ENCODE data around the gene PDIA2. TPM values are rescaled to one million over a fixed set of nuclear protein-coding genes. Genes with fewer than 3 reads are reported as not detected.
"Not testable (repeated sequence)": the region's sequence is repeated elsewhere in the genome, so short reads cannot be mapped to it uniquely, and the experiment has no call there.

The PDIA2 gene
- total and polyA plus RNA-seq, 9 donors, result 0.46 to 1.8 (median 0.63) TPM

- Histone ChIP-seq H3K27ac (ENCODE audit: low read length) (no peak overlapping the region), H3K4me1 (ENCODE audit: control insufficient read depth, insufficient read depth, low read length) (peaks cover 22% of the 10 kb centered on the region), H3K4me3 (ENCODE audit: low read length) (no peak overlapping the region), H3K9me3 (replicated peaks; ENCODE audit: control insufficient read depth, low read depth, low read length) (no peaks in the 10 kb centered on the region), H3K27me3 (ENCODE audit: control insufficient read depth, insufficient read depth, low read length) (no peaks in the 10 kb centered on the region), H3K36me3 (ENCODE audit: control insufficient read depth, insufficient read depth, low read length) (peaks cover 54% of the 10 kb centered on the region)
- DNase-seq, result no peak
- 93% methylated on average over 33 of the region's 35 CpGs for WGBS (ENCODE audit: insufficient coverage)
Measured at GRCh38 chr16:263182-263774, 19.7 kb upstream of the PDIA2 start.

- DNase-seq, result no peak
- no peaks in the 10 kb centered on the region for H3K9me3 ChIP-seq (replicated peaks; ENCODE audit: control insufficient read depth, low read depth, low read length)
- H3K27me3 ChIP-seq (ENCODE audit: control insufficient read depth, insufficient read depth, low read length), result no peaks in the 10 kb centered on the region
- peaks cover 53% of the 10 kb centered on the region for H3K36me3 ChIP-seq (ENCODE audit: control insufficient read depth, insufficient read depth, low read length)
- no peak overlapping the region for H3K4me3 ChIP-seq (ENCODE audit: low read length)
- WGBS (ENCODE audit: insufficient coverage), result 88% methylated on average over 17 of the region's 17 CpGs
- H3K27ac ChIP-seq (ENCODE audit: low read length), result no peak overlapping the region
- H3K4me1 ChIP-seq (ENCODE audit: control insufficient read depth, insufficient read depth, low read length), result peaks cover 22% of the 10 kb centered on the region
Measured at GRCh38 chr16:263944-264343, 19.0 kb upstream of the PDIA2 start.

DNA sequence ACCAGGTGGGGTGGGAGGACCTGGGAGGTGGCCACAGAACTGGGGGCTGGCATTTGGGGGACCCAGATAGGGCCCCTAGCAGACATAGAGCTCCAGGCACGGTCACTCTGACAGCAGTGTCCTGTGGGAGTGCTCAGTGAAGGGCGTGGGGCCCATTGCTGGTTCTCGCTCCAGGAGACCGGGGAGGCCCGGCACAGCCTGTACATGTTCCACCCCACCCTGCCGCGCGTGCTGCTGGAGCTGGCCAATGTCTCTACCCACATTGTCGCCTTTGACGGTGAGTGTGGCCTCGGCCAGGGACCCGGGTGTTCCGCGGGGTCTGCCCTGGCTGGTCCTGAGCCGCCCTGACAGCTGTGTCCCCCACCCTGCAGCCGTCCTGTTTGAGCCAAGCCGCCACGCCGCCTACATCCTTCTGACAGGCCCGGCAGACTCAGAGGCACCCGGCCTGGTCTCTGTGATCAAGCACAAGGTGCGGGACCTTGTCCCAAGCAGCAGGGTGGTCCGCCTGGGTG lies 18.5 kb upstream of the PDIA2 start:
- WGBS (ENCODE audit: insufficient coverage), result 78% methylated on average over 23 of the region's 23 CpGs
- Histone ChIP-seq H3K27ac (ENCODE audit: low read length) (no peak overlapping the region), H3K4me1 (ENCODE audit: control insufficient read depth, insufficient read depth, low read length) (peaks cover 22% of the 10 kb centered on the region)

DNA sequence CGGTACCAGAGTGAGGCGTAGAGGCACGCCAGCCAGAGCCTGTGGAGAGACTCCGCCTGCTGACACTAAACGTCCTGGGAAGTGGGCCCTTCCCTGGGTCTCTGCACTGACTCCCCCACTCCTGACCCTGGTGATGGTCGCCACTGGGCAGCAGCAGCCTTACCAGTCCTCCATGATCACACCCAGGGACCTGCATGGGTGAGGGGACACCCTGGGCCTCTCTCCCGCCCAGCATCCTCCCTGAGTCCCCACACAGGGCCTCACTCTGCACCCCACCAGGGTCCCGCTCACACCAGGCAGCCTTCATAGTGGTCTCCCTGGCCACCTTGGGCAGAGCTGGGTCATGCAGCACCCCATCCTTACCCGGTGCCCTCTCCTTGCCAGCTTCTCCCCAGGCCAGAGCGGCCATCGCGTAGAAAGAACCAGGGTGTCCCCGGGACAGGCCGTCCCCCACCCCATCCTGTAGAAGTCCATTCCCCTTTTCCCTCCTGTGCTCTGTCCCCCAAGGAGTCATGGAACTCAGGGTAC lies 17.9 kb upstream of the PDIA2 start:
- no peak overlapping the region for H3K27ac ChIP-seq (ENCODE audit: low read length)
- H3K4me1 ChIP-seq (ENCODE audit: control insufficient read depth, insufficient read depth, low read length), result peaks cover 22% of the 10 kb centered on the region
- no peaks in the 10 kb centered on the region for H3K9me3 ChIP-seq (replicated peaks; ENCODE audit: control insufficient read depth, low read depth, low read length)
- H3K36me3 ChIP-seq (ENCODE audit: control insufficient read depth, insufficient read depth, low read length), result peaks cover 43% of the 10 kb centered on the region
- WGBS (ENCODE audit: insufficient coverage), result 77% methylated on average over 10 of the region's 14 CpGs
- no peaks in the 10 kb centered on the region for H3K27me3 ChIP-seq (ENCODE audit: control insufficient read depth, insufficient read depth, low read length)
- DNase-seq, result no peak
- no peak overlapping the region for H3K4me3 ChIP-seq (ENCODE audit: low read length)

More for the DNA sequence above, 18.5 kb upstream of the PDIA2 start:
- no peaks in the 10 kb centered on the region for H3K9me3 ChIP-seq (replicated peaks; ENCODE audit: control insufficient read depth, low read depth, low read length)
- no peak overlapping the region for H3K4me3 ChIP-seq (ENCODE audit: low read length)
- H3K27me3 ChIP-seq (ENCODE audit: control insufficient read depth, insufficient read depth, low read length), result no peaks in the 10 kb centered on the region
- no peak for DNase-seq
- H3K36me3 ChIP-seq (ENCODE audit: control insufficient read depth, insufficient read depth, low read length), result peaks cover 49% of the 10 kb centered on the region

DNA sequence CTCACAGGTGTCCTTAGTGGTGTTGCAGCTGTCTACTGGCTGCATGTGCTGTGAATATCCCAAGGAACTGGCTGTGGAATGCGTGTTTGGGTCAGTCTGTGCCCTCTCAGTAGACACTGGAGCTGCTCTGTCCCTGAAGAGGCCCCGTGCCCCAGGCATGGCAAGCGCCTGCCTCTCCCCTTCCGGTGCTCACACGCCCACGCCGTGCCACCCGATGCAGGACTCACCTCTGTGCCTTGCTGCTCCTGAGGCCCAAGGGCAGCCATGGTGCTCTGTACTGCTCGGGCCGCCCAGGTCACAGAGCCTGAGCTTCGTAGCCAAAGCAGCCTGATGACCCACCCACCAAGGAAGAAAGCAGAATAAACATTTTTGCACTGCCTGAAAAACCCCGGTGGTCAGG lies 17.3 kb upstream of the PDIA2 start:
- H3K36me3 ChIP-seq (ENCODE audit: control insufficient read depth, insufficient read depth, low read length), result peaks cover 37% of the 10 kb centered on the region

GRCh38 chr16:266258-267164 lies 16.5 kb upstream of the PDIA2 start:
- Histone ChIP-seq H3K27me3 (ENCODE audit: control insufficient read depth, insufficient read depth, low read length) (peaks cover 3% of the 10 kb centered on the region), H3K9me3 (replicated peaks; ENCODE audit: control insufficient read depth, low read depth, low read length) (no peaks in the 10 kb centered on the region), H3K27ac (ENCODE audit: low read length) (no peak overlapping the region), H3K4me3 (ENCODE audit: low read length) (no peak overlapping the region), H3K36me3 (ENCODE audit: control insufficient read depth, insufficient read depth, low read length) (peaks cover 29% of the 10 kb centered on the region), H3K4me1 (ENCODE audit: control insufficient read depth, insufficient read depth, low read length) (peaks cover 22% of the 10 kb centered on the region)
- DNase-seq, result no peak
- 67% methylated on average over 22 of the region's 25 CpGs for WGBS (ENCODE audit: insufficient coverage)

More for the DNA sequence above, 17.3 kb upstream of the PDIA2 start:
- DNase-seq, result peak; percentile 36
- peaks cover 22% of the 10 kb centered on the region for H3K4me1 ChIP-seq (ENCODE audit: control insufficient read depth, insufficient read depth, low read length)
- no peak overlapping the region for H3K4me3 ChIP-seq (ENCODE audit: low read length)
- no peak overlapping the region for H3K27ac ChIP-seq (ENCODE audit: low read length)
- peaks cover 3% of the 10 kb centered on the region for H3K27me3 ChIP-seq (ENCODE audit: control insufficient read depth, insufficient read depth, low read length)
- H3K9me3 ChIP-seq (replicated peaks; ENCODE audit: control insufficient read depth, low read depth, low read length), result no peaks in the 10 kb centered on the region
- 61% methylated on average over 12 of the region's 12 CpGs for WGBS (ENCODE audit: insufficient coverage)

DNA sequence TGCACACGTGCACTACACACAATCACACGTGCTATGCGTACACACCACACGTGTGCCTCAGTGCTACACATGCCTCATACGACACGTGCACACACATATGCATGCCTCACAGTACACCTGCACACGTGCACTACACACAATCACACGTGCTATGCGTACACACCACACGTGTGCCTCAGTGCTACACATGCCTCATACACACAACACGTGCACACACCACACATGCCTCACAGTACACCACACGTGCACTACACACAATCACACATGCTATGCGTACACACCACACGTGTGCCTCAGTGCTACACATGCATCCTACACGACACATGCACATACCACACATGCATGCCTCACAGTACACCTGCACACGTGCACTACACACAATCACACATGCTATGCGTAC lies 15.4 kb upstream of the PDIA2 start:
- not testable (repeated sequence) for DNase-seq; H3K27ac ChIP-seq (ENCODE audit: low read length); H3K27me3 ChIP-seq (ENCODE audit: control insufficient read depth, insufficient read depth, low read length); H3K4me3 ChIP-seq (ENCODE audit: low read length); H3K9me3 ChIP-seq (replicated peaks; ENCODE audit: control insufficient read depth, low read depth, low read length)
- Histone ChIP-seq H3K4me1 (ENCODE audit: control insufficient read depth, insufficient read depth, low read length) (peaks cover 22% of the 10 kb centered on the region), H3K36me3 (ENCODE audit: control insufficient read depth, insufficient read depth, low read length) (peaks cover 19% of the 10 kb centered on the region)
- 92% methylated on average over 17 of the region's 17 CpGs for WGBS (ENCODE audit: insufficient coverage)

DNA sequence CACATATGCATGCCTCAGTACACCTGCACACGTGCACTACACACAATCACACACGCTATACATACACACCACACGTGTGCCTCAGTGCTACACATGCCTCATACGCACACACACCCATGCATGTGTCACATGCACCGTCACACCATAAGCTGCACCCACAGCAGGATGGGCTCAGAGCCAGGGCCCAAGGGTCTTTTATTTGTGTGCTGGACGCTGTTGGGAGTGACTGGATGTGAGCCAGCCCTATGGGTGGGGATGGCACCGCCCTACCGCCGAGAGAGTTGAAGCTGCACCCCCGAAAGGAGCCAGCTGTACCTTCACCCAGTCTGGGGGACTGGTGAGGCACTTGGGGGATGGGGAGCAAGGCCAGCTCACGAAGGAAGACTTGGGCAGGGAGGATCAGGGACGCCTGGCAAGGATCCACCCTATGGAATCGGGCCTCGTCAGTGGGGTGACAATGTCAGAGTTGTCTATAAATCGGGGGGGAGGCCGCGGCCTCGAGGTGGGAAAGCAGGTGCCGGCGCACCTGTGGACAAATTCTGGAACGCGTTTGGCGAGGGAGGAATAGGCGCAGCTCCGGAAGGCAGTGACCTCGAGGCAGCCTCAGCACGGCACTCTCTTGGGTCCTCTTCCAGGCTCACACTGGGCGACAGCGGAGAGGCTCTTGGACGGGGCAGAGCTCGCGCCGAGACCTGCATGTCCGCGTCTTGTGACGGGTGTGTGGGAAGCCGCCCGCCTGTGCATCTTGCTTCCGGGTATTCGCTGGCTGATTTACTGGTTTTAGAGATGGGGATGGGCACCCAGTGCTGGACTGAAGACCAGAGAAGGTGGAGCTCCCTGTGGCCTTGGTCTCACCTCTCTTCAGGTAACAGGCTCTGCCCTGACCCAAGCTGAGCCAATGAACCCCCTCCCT lies 14.6 kb upstream of the PDIA2 start:
- no peak overlapping the region for H3K27ac ChIP-seq (ENCODE audit: low read length)
- peaks cover 13% of the 10 kb centered on the region for H3K36me3 ChIP-seq (ENCODE audit: control insufficient read depth, insufficient read depth, low read length)
- 67% methylated on average over 30 of the region's 40 CpGs for WGBS (ENCODE audit: insufficient coverage)
- no peaks in the 10 kb centered on the region for H3K9me3 ChIP-seq (replicated peaks; ENCODE audit: control insufficient read depth, low read depth, low read length)
- H3K27me3 ChIP-seq (ENCODE audit: control insufficient read depth, insufficient read depth, low read length), result peaks cover 8% of the 10 kb centered on the region
- no peak for DNase-seq
- peaks cover 27% of the 10 kb centered on the region for H3K4me1 ChIP-seq (ENCODE audit: control insufficient read depth, insufficient read depth, low read length)
- H3K4me3 ChIP-seq (ENCODE audit: low read length), result no peak overlapping the region

DNA sequence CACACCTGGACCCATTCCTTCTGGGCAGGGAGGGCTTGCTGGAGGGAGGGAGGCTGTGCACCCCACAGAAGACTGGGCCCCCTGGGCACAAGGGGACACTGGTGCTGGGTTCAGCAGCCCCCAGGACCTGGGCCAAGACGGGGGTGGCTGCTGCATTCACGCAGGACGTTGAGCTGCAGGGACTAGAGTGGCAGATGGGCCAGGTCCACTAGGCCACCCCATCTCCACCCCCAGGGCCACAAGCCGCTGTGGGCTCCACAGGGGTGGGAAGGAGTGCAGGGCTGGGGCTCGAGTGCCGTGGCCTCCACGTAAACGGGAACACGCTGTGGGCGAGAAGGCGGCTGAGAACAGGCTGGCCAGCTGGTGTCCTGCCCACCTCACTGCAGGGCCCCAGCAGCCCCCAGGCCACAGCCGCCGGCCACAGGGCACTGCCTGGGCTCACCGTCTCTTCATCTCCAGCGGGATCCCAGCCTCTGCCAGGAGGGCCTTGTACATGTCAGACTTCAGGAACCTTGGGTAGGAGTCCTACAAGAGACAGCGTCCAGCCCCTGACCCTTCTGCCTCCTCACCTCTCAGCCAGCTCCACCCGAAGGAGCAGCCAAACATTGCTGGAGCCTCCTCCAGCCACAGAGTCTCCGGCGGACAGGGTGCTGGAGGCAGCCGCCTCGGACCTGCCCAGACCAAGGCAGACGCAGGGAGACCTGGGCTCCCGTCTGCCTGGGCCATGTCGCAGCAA lies 13.7 kb upstream of the PDIA2 start:
- no peaks in the 10 kb centered on the region for H3K9me3 ChIP-seq (replicated peaks; ENCODE audit: control insufficient read depth, low read depth, low read length)
- no peak for DNase-seq
- 67% methylated on average over 23 of the region's 24 CpGs for WGBS (ENCODE audit: insufficient coverage)
- peaks cover 27% of the 10 kb centered on the region for H3K4me1 ChIP-seq (ENCODE audit: control insufficient read depth, insufficient read depth, low read length)
- H3K27me3 ChIP-seq (ENCODE audit: control insufficient read depth, insufficient read depth, low read length), result peaks cover 15% of the 10 kb centered on the region
- H3K4me3 ChIP-seq (ENCODE audit: low read length), result no peak overlapping the region
- peaks cover 5% of the 10 kb centered on the region for H3K36me3 ChIP-seq (ENCODE audit: control insufficient read depth, insufficient read depth, low read length)
- H3K27ac ChIP-seq (ENCODE audit: low read length), result no peak overlapping the region
